VCaP (cell line): ENCODE results near the gene TJAP1.
"Not testable (repeated sequence)": the region's sequence is repeated elsewhere in the genome, so short reads cannot be mapped to it uniquely, and the experiment has no call there.

Experiments used
- H3K27ac ChIP-seq: fragments of 450-650 bp; 2 replicates; pipeline ENCODE4 v1.5.1; 2017
- TF ChIP-seq, protein P1 (sequence below): fragments of 450-650 bp; conservative IDR thresholded peaks from 2 replicates; pipeline ENCODE4 v1.5.1; 2017; ENCODE audit warnings: mild to moderate bottlenecking, moderate library complexity

The TJAP1 gene

DNA sequence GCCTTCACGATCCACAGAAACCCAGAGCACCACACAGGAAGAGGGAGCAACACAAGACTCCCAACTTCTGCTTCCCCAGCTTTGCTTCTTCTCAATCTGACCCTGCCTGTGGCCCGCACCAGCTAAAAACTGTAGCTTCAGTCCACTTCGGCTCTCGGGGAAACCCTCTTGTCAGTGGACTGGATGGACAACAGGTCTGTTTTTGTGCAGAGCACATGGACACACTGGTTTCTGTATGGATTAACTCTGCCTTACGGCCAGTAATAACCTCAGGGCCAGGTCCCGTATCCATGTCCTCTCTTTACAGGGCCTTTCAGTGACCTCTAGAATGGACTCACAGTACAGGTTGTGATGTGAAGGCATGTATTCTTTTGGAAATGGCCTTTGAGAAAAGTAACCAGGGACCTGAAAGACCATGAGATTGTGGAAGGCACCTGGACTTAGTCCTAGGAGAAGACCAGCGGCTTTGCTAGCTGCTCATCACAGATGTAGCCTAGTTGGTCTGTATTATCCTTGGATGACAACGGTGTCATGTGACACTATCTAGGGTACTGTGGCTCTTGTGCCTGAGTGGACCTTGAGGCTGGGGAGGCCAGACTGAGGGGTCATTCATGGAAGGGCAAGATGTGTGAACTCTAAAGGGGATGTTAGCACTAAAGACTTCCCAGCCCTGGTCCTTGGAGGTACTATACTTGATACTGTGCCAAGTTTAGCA is 45.3 kb downstream of the TJAP1 start:
- H3K27ac ChIP-seq: peak overlapping the region; percentile 79
- TF ChIP-seq, protein P1, sequence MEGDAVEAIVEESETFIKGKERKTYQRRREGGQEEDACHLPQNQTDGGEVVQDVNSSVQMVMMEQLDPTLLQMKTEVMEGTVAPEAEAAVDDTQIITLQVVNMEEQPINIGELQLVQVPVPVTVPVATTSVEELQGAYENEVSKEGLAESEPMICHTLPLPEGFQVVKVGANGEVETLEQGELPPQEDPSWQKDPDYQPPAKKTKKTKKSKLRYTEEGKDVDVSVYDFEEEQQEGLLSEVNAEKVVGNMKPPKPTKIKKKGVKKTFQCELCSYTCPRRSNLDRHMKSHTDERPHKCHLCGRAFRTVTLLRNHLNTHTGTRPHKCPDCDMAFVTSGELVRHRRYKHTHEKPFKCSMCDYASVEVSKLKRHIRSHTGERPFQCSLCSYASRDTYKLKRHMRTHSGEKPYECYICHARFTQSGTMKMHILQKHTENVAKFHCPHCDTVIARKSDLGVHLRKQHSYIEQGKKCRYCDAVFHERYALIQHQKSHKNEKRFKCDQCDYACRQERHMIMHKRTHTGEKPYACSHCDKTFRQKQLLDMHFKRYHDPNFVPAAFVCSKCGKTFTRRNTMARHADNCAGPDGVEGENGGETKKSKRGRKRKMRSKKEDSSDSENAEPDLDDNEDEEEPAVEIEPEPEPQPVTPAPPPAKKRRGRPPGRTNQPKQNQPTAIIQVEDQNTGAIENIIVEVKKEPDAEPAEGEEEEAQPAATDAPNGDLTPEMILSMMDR: no peak

DNA sequence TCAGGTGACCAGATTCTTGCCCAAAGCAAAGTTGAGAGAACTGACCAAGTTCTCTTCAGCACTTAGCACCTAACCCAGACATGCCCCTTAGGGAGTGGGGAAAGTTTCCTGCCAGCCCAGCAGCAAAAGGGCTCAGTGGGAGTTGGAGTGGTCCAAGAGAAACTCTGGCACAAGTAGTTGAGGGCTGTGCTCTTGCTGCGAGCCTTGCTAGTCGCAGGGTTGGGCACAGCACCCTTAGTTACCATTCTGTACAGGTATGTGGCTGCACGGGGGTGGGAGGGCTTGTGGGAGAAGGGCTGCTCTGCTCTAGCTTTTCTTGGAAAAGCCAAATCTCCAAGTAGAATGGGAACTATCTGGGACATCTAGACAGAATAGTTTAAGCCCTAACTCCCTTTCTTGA is 45.9 kb downstream of the TJAP1 start:
- H3K27ac ChIP-seq: peak overlapping the region; percentile 79
- TF ChIP-seq, protein P1: no peak

DNA sequence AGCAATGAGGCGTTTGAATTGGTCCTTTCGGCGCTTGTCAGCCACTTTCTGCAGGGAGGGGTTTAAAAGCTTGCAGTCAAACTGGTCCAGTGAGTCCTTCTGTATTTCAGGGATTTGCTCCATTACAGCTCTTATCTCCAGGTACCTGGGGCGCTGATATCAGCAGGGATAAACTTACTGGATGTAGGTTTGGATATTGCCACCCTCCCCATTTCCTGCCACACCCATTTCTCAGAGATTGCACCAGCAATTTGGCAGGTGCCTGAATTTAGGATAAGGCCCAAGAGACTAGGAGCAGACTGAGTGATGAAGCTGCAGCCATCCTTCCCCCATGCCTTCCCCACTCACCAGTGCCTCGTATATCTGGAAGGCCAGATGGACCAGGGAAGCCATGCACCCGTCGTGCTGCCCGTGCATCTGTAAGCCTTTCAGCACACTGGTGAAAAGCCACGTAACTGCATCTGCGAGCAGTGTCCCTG is 47.2 kb downstream of the TJAP1 start:
- peak overlapping the region; percentile 79 for H3K27ac ChIP-seq
- TF ChIP-seq, protein P1: no peak

DNA sequence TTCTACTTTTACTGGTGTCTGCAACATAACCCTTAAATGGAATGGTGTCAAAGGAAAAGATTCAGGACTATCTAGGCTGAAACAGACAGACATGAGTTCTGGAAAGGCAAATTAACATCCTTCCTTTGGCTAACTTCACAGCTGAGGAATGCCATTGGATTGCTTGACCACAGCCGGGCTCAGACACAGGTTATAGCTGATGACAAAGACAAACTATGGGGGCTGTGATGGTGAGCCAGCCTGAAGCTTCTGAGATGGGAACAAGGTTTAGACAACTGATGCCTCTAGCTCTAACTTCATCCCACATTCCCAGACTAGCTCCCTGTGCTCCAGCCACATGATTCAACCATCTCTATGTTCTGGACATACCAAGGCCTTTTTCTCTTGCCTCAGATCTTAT is 54.8 kb downstream of the TJAP1 start:
- TF ChIP-seq, protein P1: no peak

DNA sequence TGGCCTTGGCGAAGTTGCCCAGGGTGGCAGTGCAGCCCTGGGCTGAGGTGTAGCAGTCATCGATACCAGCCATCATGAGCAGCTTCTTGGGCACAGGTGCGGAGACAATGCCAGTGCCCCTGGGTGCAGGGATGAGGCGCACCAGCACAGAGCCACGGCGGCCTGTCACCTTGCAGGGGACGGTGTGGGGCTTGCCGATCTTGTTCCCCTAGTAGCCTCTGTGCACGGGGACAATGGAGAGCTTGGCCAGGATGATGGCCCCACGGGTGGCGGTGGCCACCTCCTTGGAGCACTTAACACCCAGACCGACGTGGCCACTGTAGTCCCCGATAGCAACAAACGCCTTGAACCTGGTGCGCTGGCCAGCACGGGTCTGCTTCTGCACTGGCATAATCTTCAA is 61.6 kb downstream of the TJAP1 start:
- H3K27ac ChIP-seq: not testable (repeated sequence)

More for the DNA sequence above, 54.8 kb downstream of the TJAP1 start:
- H3K27ac ChIP-seq: no peak overlapping the region

DNA sequence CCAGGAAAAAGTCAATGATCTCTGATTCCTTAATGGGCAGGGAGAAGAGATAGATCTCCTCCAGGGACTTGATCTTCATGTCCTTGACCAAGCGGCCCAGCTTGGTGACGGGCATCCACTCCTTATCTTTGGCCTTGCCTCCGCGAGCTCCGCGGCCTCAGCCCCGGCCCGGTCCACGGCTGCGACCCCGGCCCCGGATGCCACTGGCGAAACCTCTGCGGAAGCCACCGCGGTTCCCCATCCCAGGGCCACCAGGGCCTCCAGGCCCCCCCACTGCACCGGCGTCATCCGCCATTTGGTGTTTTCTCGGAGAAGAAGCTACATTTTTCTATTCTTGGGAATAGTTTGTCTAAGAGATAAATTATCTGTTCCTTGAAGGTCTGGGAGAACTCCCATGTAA is 62.0 kb downstream of the TJAP1 start:
- H3K27ac ChIP-seq: not testable (repeated sequence)

DNA sequence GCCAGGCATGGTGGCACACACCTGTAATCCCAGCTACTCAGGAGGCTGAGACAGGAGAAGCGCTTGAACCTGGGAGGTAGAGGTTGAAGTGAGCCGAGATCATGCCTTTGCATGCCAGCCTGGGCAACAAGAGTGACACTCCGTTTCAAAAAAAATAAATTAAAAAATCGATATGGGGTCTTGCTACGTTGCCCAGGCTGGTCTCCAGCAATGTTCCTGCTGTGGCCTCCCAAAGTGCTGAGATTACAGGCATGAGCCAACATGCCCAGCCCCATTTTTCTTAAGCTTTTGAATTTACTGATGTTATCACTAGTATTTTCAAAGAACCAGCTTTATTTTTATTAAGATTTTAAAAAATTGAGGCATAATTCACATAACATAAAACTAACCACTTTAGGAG is 63.1 kb downstream of the TJAP1 start:
- no peak overlapping the region for H3K27ac ChIP-seq
- TF ChIP-seq, protein P1: no peak

DNA sequence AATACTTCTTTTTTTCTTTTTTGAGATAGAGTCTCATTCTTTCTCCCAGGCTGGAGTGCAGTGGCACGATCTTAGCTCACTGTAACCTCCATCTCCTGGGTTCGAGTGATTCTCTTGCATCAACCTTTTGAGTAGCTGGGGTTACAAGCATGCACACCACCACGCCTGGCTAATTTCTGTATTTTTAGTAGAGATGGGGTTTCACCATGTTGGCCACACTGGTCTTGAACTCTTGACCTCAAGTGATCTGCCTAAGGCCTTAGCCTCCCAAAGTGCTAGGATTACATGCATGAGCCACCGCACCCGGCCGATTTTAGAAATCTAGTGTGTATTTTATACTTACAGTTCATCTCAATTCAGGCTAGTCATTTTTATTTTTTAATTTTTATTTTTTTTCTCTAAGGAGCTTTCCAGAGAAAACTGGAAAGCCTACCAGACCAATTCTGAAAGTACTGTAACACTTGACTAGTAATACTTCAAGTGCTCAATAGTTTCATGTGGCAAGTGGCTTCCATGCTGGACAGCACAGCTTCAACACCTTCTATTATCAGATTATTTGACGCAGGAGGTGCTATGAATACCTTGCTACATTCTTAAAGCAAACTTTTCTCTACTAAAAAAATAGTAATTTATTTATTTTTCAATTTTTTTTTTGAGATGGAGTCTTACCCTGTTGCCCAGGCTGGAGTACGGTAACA is 64.6 kb downstream of the TJAP1 start:
- no peak overlapping the region for H3K27ac ChIP-seq
- TF ChIP-seq, protein P1: no peak
